Activated naive CD8-positive, alpha-beta T cell treated with anti-CD3 and anti-CD28 coated beads, Interleukin-2, amount 10 ng/mL, durations not matched to agents 7 days and 5 days (primary cell): ENCODE measurements around the gene MGMT. TPM values are rescaled to one million over a fixed set of nuclear protein-coding genes. Genes with fewer than 3 reads are reported as not detected.

Source experiments
- ATAC-seq: fragments of 150-1000 bp; cut with Tn5 transposase; one replicate; pipeline ENCODE4 v1.10.0; 2021; ENCODE audit warnings: low read depth, moderate library complexity
- POLR2A ChIA-PET: fragments of 350-600 bp; sonication (Branson Sonifier 250); formaldehyde crosslinking; loops from one replicate; lab custom pipeline; 2021; ENCODE audit warnings: antibody characterized with exemption; lab: Charles Lee
- DNase-seq: peaks from one replicate; pipeline ENCODE4 v3.0.0; 2021
- H3K27ac Mint-ChIP-seq: one replicate; pipeline ENCODE4 v1.8.0; 2022; ENCODE audit warnings: mild to moderate bottlenecking, mixed read lengths
- H3K27me3 Mint-ChIP-seq: one replicate; pipeline ENCODE4 v1.8.0; 2022; ENCODE audit warnings: mild to moderate bottlenecking, moderate library complexity, mixed read lengths
- H3K36me3 Mint-ChIP-seq: one replicate; pipeline ENCODE4 v1.8.0; 2021; ENCODE audit warnings: mild to moderate bottlenecking, mixed read lengths
- H3K4me1 Mint-ChIP-seq: one replicate; pipeline ENCODE4 v1.8.0; 2021; ENCODE audit warnings: mixed read lengths
- H3K4me3 Mint-ChIP-seq: one replicate; pipeline ENCODE4 v1.8.0; 2022; ENCODE audit warnings: mild to moderate bottlenecking, moderate library complexity, mixed read lengths
- H3K9me3 Mint-ChIP-seq: one replicate; pipeline ENCODE4 v1.8.0; 2021; ENCODE audit warnings: mixed read lengths
- total RNA-seq, 2 experiments: library from RNA; stranded (reverse); gene quantifications; one replicate each; pipeline ENCODE4 v1.2.3, GENCODE V29; 2021

The MGMT gene
- total RNA-seq, 2 experiments from 2014 or later, result 24.0 to 24.7 TPM

DNA sequence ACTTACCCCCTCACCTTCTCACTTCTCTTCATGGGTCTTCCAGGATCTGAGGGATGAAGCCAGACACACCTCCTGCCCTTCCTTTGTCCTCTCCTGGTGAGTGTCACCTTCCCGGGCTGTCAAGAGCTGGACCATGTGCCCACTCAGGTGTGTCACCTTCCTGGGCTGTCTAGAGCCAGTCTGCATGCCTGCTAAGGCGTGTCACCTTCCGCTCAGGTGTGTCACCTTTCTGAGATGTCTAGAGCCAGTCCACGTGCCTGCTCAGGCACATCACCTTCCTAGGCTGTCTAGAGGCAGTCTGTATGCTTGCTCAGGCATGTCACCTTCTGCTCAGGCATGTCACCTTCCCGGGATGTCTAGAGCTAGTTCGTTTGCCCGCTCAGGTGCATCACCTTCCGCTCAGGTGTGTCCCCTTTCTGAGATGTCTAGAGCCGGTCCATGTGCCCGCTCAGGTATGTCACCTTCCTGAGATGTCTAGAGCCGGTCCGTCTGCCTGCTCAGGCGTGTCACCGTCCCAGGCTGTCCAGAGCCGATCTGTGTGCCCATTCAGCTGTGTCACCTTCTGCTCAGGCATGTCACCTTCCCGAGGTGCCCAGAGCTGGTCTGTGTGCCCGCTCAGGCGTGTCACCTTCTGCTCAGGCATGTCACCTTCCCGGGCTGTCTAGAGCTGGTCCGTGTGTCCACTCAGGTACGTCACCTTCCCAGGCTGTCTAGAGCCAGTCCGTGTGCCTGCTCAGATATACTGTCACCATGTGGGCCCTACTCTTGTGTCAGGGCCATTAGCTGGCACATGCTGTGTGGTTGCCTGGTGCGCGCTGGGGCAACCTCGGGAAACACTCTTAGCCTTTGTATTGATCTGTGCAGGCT lies 251.7 kb downstream of the MGMT start:
- DNase-seq (no peak), ATAC-seq (no peak)
- Mint-ChIP-seq H3K27me3 (no peaks in the 10 kb centered on the region), H3K4me3 (no peak overlapping the region), H3K36me3 (no peaks in the 10 kb centered on the region), H3K27ac (no peak overlapping the region), H3K4me1 (no peaks in the 10 kb centered on the region), H3K9me3 (peaks cover 11% of the 10 kb centered on the region)
- POLR2A ChIA-PET, result no interaction called here

GRCh38 chr10:129719415-129719739 lies 252.3 kb downstream of the MGMT start:
- peaks cover under 1% of the 10 kb centered on the region for H3K36me3 Mint-ChIP-seq
- no peak overlapping the region for H3K4me3 Mint-ChIP-seq
- no peak overlapping the region for H3K27ac Mint-ChIP-seq
- peaks cover 11% of the 10 kb centered on the region for H3K9me3 Mint-ChIP-seq
- POLR2A ChIA-PET, result no interaction called here
- ATAC-seq, result no peak
- no peaks in the 10 kb centered on the region for H3K4me1 Mint-ChIP-seq
- no peak for DNase-seq
- H3K27me3 Mint-ChIP-seq, result no peaks in the 10 kb centered on the region

- ATAC-seq (no peak), DNase-seq (no peak)
- Mint-ChIP-seq H3K27ac (no peak overlapping the region), H3K27me3 (no peaks in the 10 kb centered on the region), H3K4me3 (no peak overlapping the region), H3K9me3 (peaks cover 11% of the 10 kb centered on the region), H3K4me1 (no peaks in the 10 kb centered on the region), H3K36me3 (peaks cover 3% of the 10 kb centered on the region)
- POLR2A ChIA-PET, result no interaction called here
Observed at GRCh38 chr10:129719889-129720590, 253.0 kb downstream of the MGMT start.

DNA sequence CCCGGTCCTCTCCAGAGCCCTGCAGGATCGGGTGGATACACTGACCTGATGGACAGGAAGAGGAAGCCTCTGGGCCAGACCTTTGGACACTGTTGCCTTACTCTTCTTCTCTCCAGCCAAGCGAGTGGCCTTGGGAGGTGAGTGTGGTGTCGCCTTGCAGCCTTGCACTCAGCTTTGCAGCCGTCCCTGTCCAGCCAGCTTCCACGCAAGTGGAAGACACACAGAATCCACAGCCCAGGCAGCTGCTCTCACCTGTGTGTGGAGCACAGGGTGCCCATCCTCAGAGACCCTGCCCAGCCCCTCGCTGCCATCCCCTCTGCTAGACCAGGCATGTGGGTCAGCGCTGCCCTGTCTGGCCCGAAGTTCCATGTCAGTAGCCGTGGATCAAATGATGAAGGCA lies 258.0 kb downstream of the MGMT start:
- POLR2A ChIA-PET, result no interaction called here
- no peaks in the 10 kb centered on the region for H3K4me1 Mint-ChIP-seq
- H3K27me3 Mint-ChIP-seq, result no peaks in the 10 kb centered on the region
- H3K9me3 Mint-ChIP-seq, result peaks cover 22% of the 10 kb centered on the region
- DNase-seq (no peak), ATAC-seq (no peak)
- H3K4me3 Mint-ChIP-seq, result no peak overlapping the region
- no peak overlapping the region for H3K27ac Mint-ChIP-seq
- H3K36me3 Mint-ChIP-seq, result peaks cover 8% of the 10 kb centered on the region

- Mint-ChIP-seq H3K4me3 (no peak overlapping the region), H3K9me3 (peaks cover 23% of the 10 kb centered on the region), H3K27me3 (no peaks in the 10 kb centered on the region)
Observed at GRCh38 chr10:129725482-129725881, 258.4 kb downstream of the MGMT start.

GRCh38 chr10:129725890-129726631 lies 259.0 kb downstream of the MGMT start:
- H3K4me1 Mint-ChIP-seq, result no peaks in the 10 kb centered on the region
- H3K36me3 Mint-ChIP-seq, result peaks cover 8% of the 10 kb centered on the region
- ATAC-seq, result no peak
- peaks cover 23% of the 10 kb centered on the region for H3K9me3 Mint-ChIP-seq
- H3K4me3 Mint-ChIP-seq, result no peak overlapping the region
- no peaks in the 10 kb centered on the region for H3K27me3 Mint-ChIP-seq
- no peak for DNase-seq
- no peak overlapping the region for H3K27ac Mint-ChIP-seq
- POLR2A ChIA-PET, result no interaction called here

More at GRCh38 chr10:129725482-129725881, 258.4 kb downstream of the MGMT start:
- Mint-ChIP-seq H3K4me1 (no peaks in the 10 kb centered on the region), H3K36me3 (peaks cover 8% of the 10 kb centered on the region), H3K27ac (no peak overlapping the region)
- no peak for DNase-seq
- POLR2A ChIA-PET, result no interaction called here
- ATAC-seq, result no peak

GRCh38 chr10:129727071-129727470 lies 260.0 kb downstream of the MGMT start:
- peaks cover 8% of the 10 kb centered on the region for H3K36me3 Mint-ChIP-seq
- H3K4me1 Mint-ChIP-seq, result no peaks in the 10 kb centered on the region
- no peak overlapping the region for H3K27ac Mint-ChIP-seq
- peaks cover 24% of the 10 kb centered on the region for H3K9me3 Mint-ChIP-seq
- POLR2A ChIA-PET, result no interaction called here
- DNase-seq (no peak), ATAC-seq (no peak)
- H3K27me3 Mint-ChIP-seq, result no peaks in the 10 kb centered on the region
- no peak overlapping the region for H3K4me3 Mint-ChIP-seq

DNA sequence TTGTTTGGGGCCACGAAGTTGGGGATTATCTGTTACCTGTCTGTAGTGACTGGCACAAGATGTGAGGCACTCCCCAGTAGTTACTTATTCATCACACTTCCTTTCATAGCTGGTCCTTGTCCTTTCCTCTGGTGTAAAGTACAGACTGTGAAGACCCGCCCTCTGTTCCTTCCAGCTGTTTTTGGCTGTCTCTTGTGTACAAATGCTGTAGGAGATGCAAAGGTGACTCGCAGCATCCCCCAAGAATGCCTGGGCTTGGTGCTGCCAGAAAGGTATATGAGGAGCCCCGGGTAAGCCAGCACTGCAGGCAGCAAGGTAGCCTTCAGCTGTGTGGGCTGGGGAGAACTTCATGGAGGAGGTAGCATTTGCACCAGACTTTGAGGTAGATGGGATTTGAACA lies 260.5 kb downstream of the MGMT start:
- ATAC-seq (no peak), DNase-seq (no peak)
- H3K27me3 Mint-ChIP-seq, result no peaks in the 10 kb centered on the region
- no peak overlapping the region for H3K27ac Mint-ChIP-seq
- H3K4me3 Mint-ChIP-seq, result no peak overlapping the region
- H3K4me1 Mint-ChIP-seq, result no peaks in the 10 kb centered on the region
- peaks cover 22% of the 10 kb centered on the region for H3K9me3 Mint-ChIP-seq
- POLR2A ChIA-PET, result no interaction called here
- peaks cover 8% of the 10 kb centered on the region for H3K36me3 Mint-ChIP-seq

GRCh38 chr10:129728246-129728820 lies 261.3 kb downstream of the MGMT start:
- POLR2A ChIA-PET, result no interaction called here
- H3K4me3 Mint-ChIP-seq, result no peak overlapping the region
- ATAC-seq, result no peak
- no peaks in the 10 kb centered on the region for H3K4me1 Mint-ChIP-seq
- DNase-seq, result no peak
- H3K27ac Mint-ChIP-seq, result no peak overlapping the region
- H3K27me3 Mint-ChIP-seq, result no peaks in the 10 kb centered on the region
- H3K9me3 Mint-ChIP-seq, result peaks cover 19% of the 10 kb centered on the region
- H3K36me3 Mint-ChIP-seq, result peaks cover 8% of the 10 kb centered on the region

GRCh38 chr10:129728905-129729795 lies 262.1 kb downstream of the MGMT start:
- ATAC-seq, result no peak
- Mint-ChIP-seq H3K4me1 (no peaks in the 10 kb centered on the region), H3K27ac (no peak overlapping the region), H3K9me3 (peaks cover 19% of the 10 kb centered on the region), H3K36me3 (peaks cover 8% of the 10 kb centered on the region), H3K27me3 (no peaks in the 10 kb centered on the region), H3K4me3 (no peak overlapping the region)
- POLR2A ChIA-PET, result no interaction called here
- DNase-seq, result no peak

DNA sequence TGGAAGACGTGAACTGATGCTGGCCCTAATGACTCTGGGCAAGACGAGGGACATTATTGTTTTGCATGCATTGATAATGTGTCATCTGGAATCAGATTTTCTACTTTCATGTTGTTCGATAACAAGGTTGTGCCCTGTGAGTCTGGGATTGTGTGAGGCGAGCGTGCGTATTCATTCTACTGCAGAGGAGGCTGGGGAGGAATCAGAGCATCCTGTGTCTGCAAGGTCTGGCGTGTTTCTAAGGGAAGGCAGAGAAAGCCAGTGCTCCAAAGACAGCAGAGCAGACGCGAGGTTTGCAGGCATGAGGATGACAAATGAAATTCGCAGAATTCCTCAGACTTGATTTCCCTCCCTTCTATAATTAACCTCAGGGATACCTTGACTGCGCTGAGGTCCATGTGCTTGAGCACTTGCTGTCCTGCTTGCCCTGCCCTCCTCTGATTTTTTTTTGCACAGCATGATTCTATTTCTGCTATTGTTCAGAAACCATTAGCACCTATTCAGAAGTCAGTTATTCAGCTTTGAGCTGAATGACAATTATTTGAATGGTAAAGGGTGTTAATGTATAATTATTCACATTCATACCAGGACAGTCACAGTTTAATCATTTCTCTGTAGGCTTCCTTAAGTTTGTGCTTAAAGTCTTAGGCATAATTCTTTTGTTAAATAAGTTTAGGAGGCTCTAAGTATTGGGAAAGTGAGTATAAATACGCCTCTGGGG lies 263.4 kb downstream of the MGMT start:
- H3K36me3 Mint-ChIP-seq, result peaks cover 3% of the 10 kb centered on the region
- POLR2A ChIA-PET, result no interaction called here
- DNase-seq (no peak), ATAC-seq (no peak)
- no peaks in the 10 kb centered on the region for H3K4me1 Mint-ChIP-seq
- H3K9me3 Mint-ChIP-seq, result peaks cover 17% of the 10 kb centered on the region
- no peaks in the 10 kb centered on the region for H3K27me3 Mint-ChIP-seq
- no peak overlapping the region for H3K4me3 Mint-ChIP-seq
- H3K27ac Mint-ChIP-seq, result no peak overlapping the region

DNA sequence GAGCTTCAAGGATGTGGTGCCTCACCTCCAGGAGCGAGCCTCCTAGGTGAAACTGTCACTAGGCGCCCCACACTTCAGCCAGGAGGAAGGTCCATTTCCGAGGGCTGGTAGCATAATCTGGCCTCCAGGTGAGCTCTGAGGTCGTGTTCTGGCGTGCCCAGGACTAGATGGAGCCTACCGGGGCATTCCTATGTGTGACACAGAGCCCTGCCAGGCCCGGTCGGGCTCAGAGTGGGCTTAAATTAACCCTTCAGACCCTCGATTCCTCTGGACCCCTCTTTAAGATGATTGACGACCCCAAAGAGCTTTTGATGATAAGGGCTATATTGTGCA lies 263.9 kb downstream of the MGMT start:
- no peak for DNase-seq
- ATAC-seq, result no peak
- POLR2A ChIA-PET, result no interaction called here
- Mint-ChIP-seq H3K36me3 (no peaks in the 10 kb centered on the region), H3K27ac (no peak overlapping the region), H3K9me3 (peaks cover 14% of the 10 kb centered on the region), H3K27me3 (no peaks in the 10 kb centered on the region), H3K4me1 (no peaks in the 10 kb centered on the region), H3K4me3 (no peak overlapping the region)
